Central memory CD8-positive, alpha-beta T cell (primary cell): ENCODE results near the gene SETDB1.
A peak's percentile ranks its signal among the peaks of the same experiment; 100 is the strongest.

Experiments used
- ATAC-seq: fragments of 150-1000 bp; cut with Tn5 transposase; replicated peaks from 2 replicates; pipeline ENCODE4 v1.10.0; 2022; ENCODE audit warnings: mild to moderate bottlenecking, moderate FRiP score, moderate number of reproducible peaks; ENCODE audit not compliant: poor library complexity, severe bottlenecking; ENCODE audit errors: extremely low read depth
- DNase-seq, 2 donors: peaks; one replicate each; pipeline ENCODE4 v3.0.0; 2021; ENCODE audit warnings: low spot score in 2 of 2
- H3K27ac Mint-ChIP-seq: one replicate; pipeline ENCODE4 v1.8.0; 2022; ENCODE audit warnings: low read depth, mild to moderate bottlenecking, moderate library complexity, mixed read lengths
- H3K27me3 Mint-ChIP-seq: one replicate; pipeline ENCODE4 v1.8.0; 2022; ENCODE audit warnings: mixed read lengths
- H3K36me3 Mint-ChIP-seq: one replicate; pipeline ENCODE4 v1.8.0; 2022; ENCODE audit warnings: mild to moderate bottlenecking, moderate library complexity, mixed read lengths; ENCODE audit not compliant: insufficient read depth
- H3K4me1 Mint-ChIP-seq: one replicate; pipeline ENCODE4 v1.8.0; 2022; ENCODE audit warnings: mixed read lengths
- H3K4me3 Mint-ChIP-seq: one replicate; pipeline ENCODE4 v1.8.0; 2022; ENCODE audit warnings: mild to moderate bottlenecking, moderate library complexity, mixed read lengths
- H3K9me3 Mint-ChIP-seq: one replicate; pipeline ENCODE4 v1.8.0; 2022; ENCODE audit warnings: mixed read lengths

Gene SETDB1

DNA sequence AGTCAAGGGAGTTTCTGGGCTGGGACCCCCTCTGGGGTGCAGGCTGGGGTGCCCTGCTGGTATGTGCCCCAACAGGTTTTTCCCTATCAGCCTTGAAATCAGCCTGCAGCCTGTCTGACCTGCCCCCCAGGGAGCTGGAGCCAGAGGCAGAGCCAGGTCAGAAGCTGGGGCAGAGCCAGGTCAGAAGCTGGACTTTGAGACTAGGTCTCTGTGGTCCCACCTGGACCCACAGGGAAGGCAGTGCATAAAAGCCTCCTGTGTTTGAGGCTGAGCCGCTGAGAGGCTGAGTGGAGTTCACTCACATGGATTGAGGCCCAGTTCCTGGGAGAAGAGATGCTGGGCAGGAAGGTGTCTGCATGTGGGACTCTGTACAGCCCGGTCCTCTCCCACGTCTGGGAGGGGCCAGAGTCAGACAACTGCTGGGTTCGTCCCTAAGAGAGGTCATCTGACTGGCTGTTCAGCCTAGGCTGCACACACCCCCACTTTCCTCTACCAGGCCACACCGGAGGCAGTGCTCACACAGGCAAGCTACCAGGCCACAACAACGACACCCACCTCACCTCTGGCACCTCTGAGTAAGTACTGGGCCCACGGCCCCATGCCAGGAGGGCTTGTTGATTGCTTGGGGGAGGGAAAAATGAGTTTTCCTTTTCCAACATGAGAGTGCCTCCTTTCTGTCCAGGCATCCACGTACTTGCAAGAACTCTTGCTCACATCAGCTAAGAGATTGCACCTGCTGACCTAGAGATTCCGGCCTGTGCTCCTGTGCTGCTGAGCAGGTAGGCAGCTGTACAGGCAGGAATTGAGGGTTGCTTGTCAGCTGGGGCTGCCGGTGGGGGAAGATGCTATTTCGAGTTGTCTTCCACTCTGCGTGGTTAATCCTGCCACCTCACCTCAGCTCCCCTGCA lies 55.9 kb downstream of the SETDB1 start, which contains the start of gene ANXA9:
Gene ANXA9 (plus strand): TSS at position 488 of the 908 bp plus-strand sequence. CDS start 814 bp downstream, outside the sequence.
- no peak within 1 kb of the TSS for H3K27ac Mint-ChIP-seq
- H3K36me3 Mint-ChIP-seq, result no peaks in the 10 kb centered on the region
- ATAC-seq (no peak), DNase-seq (no peak)
- no peaks in the 10 kb centered on the region for H3K9me3 Mint-ChIP-seq
- no peaks in the 10 kb centered on the region for H3K27me3 Mint-ChIP-seq
- H3K4me3 Mint-ChIP-seq, result no peak within 1 kb of the TSS
- H3K4me1 Mint-ChIP-seq, result peaks cover 8% of the 10 kb centered on the region

DNA sequence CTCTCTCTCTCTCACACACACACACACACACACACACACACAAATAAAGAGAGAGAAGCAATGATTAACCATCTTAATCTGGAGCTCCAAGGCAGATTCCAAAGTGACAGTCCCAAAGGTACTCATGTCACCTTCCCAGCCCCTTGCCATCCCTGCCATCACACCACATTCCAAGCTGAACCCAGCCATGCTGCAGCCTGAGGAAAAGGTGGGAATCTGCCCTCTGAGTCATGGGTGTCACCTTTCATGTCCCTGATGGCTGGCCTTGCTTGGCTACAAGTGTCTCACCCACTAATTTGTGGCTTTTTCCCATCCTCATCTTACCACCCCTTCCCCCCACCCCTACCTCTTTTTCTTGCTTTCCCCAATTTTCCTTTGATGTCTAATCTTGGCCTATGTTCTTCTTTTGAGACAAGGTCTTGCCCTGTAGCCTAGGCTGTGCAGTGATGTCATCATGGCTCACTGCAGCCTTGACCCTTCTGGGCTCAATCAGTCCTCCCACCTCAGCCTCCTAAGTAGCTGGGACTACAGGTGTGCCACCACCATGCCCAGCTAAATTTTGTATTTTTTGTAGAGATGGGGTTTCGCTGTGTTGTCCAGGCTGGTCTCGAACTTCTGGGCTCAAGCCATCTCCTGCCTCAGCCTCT lies 59.1 kb downstream of the SETDB1 start:
- Mint-ChIP-seq H3K4me3 (no peak overlapping the region), H3K27ac (no peak overlapping the region), H3K27me3 (no peaks in the 10 kb centered on the region), H3K4me1 (no peaks in the 10 kb centered on the region), H3K36me3 (no peaks in the 10 kb centered on the region), H3K9me3 (no peaks in the 10 kb centered on the region)
- ATAC-seq, result no peak
- no peak for DNase-seq

DNA sequence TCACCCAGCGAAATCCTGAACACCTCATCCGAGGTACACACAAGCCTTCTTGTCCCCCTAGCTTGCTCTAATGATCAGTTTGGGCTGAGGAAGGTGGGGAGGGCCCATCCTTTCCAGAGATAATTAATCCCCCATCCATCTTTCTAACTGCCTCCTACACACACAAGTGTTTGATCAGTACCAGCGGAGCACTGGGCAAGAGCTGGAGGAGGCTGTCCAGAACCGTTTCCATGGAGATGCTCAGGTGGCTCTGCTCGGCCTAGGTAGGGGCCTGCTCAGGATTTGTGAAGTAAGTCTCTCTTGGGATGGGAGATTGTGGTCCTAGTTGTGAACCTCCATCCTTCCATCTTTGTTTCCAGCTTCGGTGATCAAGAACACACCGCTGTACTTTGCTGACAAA lies 61.8 kb downstream of the SETDB1 start:
- H3K36me3 Mint-ChIP-seq, result no peaks in the 10 kb centered on the region

DNA sequence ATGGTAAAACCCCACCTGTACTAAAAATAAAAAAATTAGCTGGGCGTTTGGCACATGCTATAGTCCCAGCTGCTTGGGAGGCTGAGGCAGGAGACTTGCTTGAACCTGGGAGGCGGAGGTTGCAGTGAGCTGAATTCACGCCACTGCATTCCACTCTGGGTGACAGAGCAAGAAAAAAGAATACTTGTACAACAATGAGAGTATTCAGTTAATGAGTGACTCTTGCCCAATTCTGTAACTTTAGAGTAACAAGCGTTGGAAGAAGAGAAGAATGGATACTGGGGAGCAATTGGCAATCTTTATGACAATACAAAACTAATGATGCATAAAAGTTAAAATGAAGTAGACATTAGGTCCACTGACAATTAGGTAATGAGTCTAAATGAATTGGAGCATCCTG lies 66.5 kb downstream of the SETDB1 start:
- no peak for ATAC-seq
- H3K9me3 Mint-ChIP-seq, result no peaks in the 10 kb centered on the region

More for the DNA sequence above, 61.8 kb downstream of the SETDB1 start:
- H3K27me3 Mint-ChIP-seq, result no peaks in the 10 kb centered on the region
- H3K4me3 Mint-ChIP-seq, result no peak overlapping the region
- no peak overlapping the region for H3K27ac Mint-ChIP-seq
- no peaks in the 10 kb centered on the region for H3K4me1 Mint-ChIP-seq
- H3K9me3 Mint-ChIP-seq, result no peaks in the 10 kb centered on the region
- ATAC-seq (no peak), DNase-seq (no peak)

DNA sequence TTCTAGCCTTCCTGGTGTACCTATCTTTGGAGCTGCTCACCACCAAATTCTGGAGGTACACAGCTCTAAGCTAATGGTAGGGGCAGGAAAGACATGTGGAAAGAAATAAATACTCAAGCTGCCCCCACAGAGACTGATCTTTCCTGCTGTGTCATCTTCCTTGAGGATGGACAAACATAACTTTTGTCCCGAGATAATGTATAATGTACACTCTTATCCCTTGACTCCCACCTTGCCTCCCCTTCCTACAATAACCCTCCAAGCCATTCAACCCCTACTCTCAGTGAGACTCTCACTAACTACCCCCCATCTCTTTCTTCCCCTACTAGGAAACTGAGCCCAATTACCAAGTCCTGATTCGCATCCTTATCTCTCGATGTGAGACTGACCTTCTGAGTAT lies 68.1 kb downstream of the SETDB1 start:
- no peaks in the 10 kb centered on the region for H3K27me3 Mint-ChIP-seq
- no peak overlapping the region for H3K27ac Mint-ChIP-seq
- no peak for ATAC-seq
- no peaks in the 10 kb centered on the region for H3K9me3 Mint-ChIP-seq
- no peak for DNase-seq
- peaks cover 3% of the 10 kb centered on the region for H3K36me3 Mint-ChIP-seq
- H3K4me1 Mint-ChIP-seq, result no peaks in the 10 kb centered on the region
- H3K4me3 Mint-ChIP-seq, result no peak overlapping the region

More for the DNA sequence above, 66.5 kb downstream of the SETDB1 start:
- no peak for DNase-seq
- no peaks in the 10 kb centered on the region for H3K4me1 Mint-ChIP-seq
- H3K36me3 Mint-ChIP-seq, result peaks cover 3% of the 10 kb centered on the region
- H3K4me3 Mint-ChIP-seq, result no peak overlapping the region
- H3K27me3 Mint-ChIP-seq, result no peaks in the 10 kb centered on the region
- H3K27ac Mint-ChIP-seq, result no peak overlapping the region

DNA sequence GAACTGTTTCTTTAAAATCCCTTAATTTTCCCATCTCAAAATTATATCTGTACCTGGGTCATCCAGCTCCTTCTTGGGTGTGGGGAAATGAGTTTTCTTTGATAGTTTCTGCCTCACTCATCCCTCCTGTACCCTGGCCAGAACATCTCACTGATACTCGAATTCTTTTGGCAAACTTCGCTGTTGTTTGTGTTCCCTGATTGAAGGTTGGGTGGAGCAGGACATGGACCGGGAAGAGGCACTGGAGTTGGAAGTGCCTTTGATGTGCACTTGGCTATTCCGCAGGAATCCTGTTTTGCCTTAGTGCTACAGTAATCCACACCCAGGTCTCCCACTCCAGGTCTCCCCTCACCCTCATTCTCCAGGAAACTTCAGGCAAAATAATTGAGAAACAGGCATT lies 69.3 kb downstream of the SETDB1 start:
- no peak overlapping the region for H3K27ac Mint-ChIP-seq
- DNase-seq (no peak), ATAC-seq (no peak)
- H3K4me1 Mint-ChIP-seq, result no peaks in the 10 kb centered on the region
- peaks cover 4% of the 10 kb centered on the region for H3K27me3 Mint-ChIP-seq
- peaks cover 3% of the 10 kb centered on the region for H3K36me3 Mint-ChIP-seq
- peak overlapping the region; percentile 44 for H3K4me3 Mint-ChIP-seq
- H3K9me3 Mint-ChIP-seq, result no peaks in the 10 kb centered on the region

DNA sequence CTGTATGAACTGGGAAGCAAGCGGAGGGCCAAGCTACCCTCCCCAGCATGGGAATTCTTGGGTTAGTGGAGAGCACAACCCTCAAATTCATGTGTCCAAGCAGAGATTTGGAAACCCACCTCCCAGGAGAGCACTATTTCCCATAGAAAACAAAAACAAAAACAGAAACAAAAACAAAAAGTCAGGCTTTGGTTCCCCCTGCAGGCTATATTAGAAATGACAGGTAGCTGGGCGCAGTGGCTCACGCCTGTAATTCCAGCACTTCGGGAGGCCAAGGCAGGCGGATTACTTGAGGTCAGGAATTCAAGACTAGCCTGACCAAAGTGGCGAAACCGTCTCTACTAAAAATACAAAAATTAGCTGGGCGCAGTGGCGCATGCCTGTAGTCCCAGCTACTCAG lies 69.7 kb downstream of the SETDB1 start:
- DNase-seq (peak in 1 of 2 donors; percentile 19), ATAC-seq (no peak)
- Mint-ChIP-seq H3K4me1 (no peaks in the 10 kb centered on the region), H3K4me3 (peak overlapping the region; percentile 44), H3K36me3 (peaks cover 5% of the 10 kb centered on the region), H3K9me3 (no peaks in the 10 kb centered on the region), H3K27ac (no peak overlapping the region), H3K27me3 (peaks cover 8% of the 10 kb centered on the region)

DNA sequence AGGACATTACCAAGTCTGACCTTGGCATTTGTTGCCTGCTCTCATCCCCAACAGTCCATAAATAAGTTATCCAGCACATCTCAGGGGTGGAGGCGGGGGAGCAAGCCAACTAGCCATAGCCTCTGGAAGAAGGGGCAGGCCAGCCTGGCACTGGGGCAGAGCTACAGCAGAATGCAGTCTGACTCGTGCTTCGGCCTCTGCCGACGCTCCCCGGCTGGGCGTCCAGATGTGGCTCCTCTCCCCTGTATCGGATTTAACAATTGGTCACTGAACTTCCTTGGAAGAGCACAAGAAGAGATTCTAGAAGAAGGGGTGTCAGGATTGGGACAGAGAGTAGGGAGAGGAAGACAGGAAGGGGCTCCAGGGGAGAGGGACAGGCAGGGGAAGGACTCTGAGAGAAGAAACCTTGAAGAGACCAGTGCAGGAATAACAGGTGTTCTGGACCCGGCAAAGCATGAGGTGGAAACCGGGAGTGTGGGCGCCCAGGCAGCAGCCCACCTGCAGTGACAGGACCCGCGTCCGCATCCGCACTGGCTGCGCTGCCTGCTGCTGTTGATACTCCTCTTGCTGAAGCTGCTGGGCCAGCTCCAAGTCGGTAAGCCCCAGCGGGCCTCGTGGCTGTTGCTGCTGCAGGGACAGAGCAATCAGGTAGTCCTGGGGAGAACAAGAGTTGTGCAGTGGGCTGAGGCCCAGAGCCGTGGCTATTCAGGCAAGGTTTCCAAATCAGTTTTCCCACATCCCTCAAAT lies 71.1 kb downstream of the SETDB1 start:
- Mint-ChIP-seq H3K36me3 (peaks cover 5% of the 10 kb centered on the region), H3K27me3 (peaks cover 10% of the 10 kb centered on the region), H3K4me1 (peaks cover under 1% of the 10 kb centered on the region), H3K4me3 (no peak overlapping the region), H3K9me3 (no peaks in the 10 kb centered on the region), H3K27ac (no peak overlapping the region)
- ATAC-seq, result no peak
- no peak for DNase-seq

DNA sequence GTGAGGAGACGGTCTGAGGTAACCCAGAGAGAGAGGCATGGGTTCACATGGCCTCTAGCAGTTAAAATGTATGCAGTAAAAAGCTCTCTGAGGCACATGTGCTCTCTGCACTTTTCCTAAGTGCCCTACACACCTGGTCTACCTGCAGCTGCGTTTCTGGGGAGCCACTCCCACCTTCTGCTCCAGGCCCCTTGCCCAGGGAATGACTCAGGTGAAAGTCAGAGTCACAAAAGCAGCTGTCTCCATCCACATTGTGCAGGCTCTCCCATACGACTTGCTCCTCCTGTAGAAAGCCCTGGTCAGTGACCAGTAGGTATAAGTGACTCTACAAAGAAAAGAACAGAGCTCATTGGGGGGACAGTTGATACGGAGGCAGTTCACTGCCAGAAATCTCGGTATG lies 71.8 kb downstream of the SETDB1 start:
- H3K27me3 Mint-ChIP-seq, result peaks cover 10% of the 10 kb centered on the region
- H3K36me3 Mint-ChIP-seq, result peaks cover 5% of the 10 kb centered on the region
- no peak for DNase-seq
- no peaks in the 10 kb centered on the region for H3K9me3 Mint-ChIP-seq
- no peak overlapping the region for H3K4me3 Mint-ChIP-seq
- H3K27ac Mint-ChIP-seq, result no peak overlapping the region
- peaks cover 7% of the 10 kb centered on the region for H3K4me1 Mint-ChIP-seq
- ATAC-seq, result no peak

DNA sequence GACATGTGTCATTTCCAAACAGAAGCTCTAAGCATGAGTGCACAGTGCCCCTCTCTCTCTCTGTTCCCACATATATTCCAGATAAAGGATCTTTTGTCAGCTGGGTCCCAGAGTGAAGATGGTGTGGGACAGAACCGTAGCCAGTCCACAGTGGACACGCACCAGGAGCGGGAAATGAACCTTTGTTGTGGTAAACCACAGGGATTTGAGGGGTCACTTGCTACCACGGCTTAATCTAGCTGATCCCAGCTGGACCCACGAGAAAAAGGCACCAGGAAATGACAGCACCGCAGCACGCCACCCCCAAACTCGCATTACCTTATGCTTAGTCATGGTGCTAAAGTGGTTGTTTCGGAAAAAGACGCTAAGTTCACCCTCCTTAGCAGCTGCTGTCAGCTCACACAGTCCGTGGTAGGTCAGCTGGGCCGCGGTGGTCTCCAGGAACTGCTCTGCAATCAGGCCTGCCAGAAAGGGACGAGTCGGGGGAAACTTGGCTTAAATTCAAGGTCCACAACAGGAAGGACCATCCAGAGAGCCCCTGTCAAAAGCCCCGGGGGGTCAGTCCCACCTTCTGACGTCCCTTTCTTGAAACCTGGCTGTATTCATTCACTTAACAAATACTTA lies 73.0 kb downstream of the SETDB1 start:
- ATAC-seq, result no peak
- H3K27me3 Mint-ChIP-seq, result peaks cover 10% of the 10 kb centered on the region
- peaks cover 5% of the 10 kb centered on the region for H3K36me3 Mint-ChIP-seq
- H3K4me3 Mint-ChIP-seq, result no peak overlapping the region
- DNase-seq, result no peak
- peaks cover 9% of the 10 kb centered on the region for H3K4me1 Mint-ChIP-seq
- H3K9me3 Mint-ChIP-seq, result no peaks in the 10 kb centered on the region
- no peak overlapping the region for H3K27ac Mint-ChIP-seq

DNA sequence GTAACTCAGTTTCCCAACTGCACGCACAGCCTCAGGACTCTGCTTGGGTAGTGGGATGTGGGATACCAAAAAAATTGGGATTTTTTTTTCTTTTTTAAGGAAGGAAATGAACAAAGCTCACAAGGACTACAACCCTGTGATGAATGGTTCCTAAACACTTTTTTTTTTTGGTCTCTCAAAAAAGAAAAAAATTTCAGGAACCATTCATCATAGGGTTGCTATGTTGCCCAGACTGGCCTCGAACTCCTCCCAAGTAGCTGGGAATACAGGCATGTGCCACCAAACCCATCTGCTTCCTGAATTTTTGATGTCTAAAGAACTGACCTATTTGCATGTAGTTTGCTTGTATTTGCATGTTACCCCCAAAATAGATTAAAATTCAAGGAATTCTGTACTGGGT lies 73.8 kb downstream of the SETDB1 start:
- no peak for DNase-seq
- Mint-ChIP-seq H3K27me3 (peaks cover 10% of the 10 kb centered on the region), H3K4me3 (no peak overlapping the region), H3K9me3 (no peaks in the 10 kb centered on the region), H3K4me1 (peaks cover 9% of the 10 kb centered on the region), H3K36me3 (peaks cover 5% of the 10 kb centered on the region), H3K27ac (no peak overlapping the region)
- ATAC-seq, result no peak

DNA sequence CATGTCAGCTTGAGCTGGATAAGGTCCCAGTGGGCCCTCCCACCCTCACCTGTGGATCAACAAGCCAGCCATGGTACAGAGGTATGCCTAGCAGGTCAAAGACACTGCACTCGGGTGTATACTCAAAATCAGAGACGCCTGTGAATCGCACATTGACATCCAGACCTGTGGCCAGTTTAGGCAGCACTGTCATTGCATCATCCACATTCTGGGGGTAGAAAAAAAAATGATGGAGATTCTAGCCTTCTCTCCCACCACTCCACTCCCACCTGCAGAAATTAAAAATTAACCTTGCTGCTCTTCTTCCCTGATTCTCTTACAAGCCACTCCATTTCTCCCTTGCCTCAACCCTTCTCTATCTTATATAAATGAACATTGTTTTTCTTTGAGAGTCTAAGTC lies 74.2 kb downstream of the SETDB1 start:
- ATAC-seq (no peak), DNase-seq (no peak)
- Mint-ChIP-seq H3K36me3 (peaks cover 5% of the 10 kb centered on the region), H3K27me3 (peaks cover 10% of the 10 kb centered on the region), H3K4me3 (no peak overlapping the region), H3K9me3 (no peaks in the 10 kb centered on the region), H3K27ac (no peak overlapping the region), H3K4me1 (peaks cover 11% of the 10 kb centered on the region)
